ENCODE measurements around the gene KCNG2.

KCNG2 gene

DNA sequence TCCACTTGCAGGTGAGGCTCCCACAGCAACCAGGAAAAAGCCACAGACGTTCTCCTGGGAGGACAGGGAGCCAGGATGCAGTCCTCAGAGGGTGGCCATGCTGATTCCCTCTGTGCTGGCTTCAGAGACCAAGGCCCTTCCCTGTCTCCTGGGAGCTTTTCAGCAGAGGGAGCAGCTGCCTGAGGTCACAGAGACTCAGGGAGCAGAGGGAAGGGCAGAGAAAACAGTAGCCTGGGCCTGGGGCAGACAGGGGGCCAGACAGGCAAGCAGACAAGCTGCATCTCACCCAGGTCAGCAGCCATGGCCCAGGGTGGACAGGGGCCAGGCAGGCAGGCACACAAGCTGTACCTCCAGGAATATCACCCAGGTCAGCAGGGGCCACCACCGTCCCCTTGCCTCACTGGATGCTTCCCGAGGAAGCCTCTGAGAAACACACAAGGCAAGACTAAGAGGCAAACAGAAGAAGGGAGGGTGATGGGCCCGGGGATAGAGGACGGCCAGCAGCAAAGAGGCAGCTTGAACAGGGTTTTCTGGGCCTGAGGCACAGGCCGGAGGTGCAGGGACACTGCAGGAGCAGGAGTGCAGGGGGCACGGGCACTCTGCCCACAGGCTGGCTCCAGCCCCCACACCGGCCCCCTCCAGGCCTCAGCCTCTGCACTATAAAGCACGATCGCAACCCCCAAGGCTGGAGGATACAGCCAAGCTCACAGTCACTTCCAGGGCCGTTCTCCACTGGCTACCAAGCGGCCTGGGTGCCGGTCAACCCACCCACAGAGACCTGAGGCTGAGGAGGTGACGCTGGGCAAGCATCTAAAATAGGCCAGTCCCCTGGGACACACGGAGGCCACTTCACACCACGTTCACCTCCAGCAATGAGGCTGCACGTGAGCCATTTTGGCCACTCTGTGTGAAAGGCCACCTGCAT lies 147.6 kb downstream of the KCNG2 start:
- H3K79me2 ChIP-seq (ENCODE audit: control insufficient read depth, insufficient read depth, low read length, unreplicated experiment), result peaks cover 45% of the 10 kb centered on the region
- no peak overlapping the region for H3K4me3 ChIP-seq (ENCODE audit: low read depth, low read length)
- H3K27me3 ChIP-seq (ENCODE audit: insufficient read depth, low read length), result no peaks in the 10 kb centered on the region
- no peaks in the 10 kb centered on the region for H3K4me1 ChIP-seq (ENCODE audit: control insufficient read depth, insufficient read depth, low read length, unreplicated experiment)
- H2AFZ ChIP-seq (ENCODE audit: low read length, unreplicated experiment), result no peak overlapping the region
- no peak overlapping the region for H3K27ac ChIP-seq (ENCODE audit: low read depth, low read length)
- H3K36me3 ChIP-seq (ENCODE audit: insufficient read depth, low read length), result peaks cover 8% of the 10 kb centered on the region; the same call in 1 of the 2 replicates

DNA sequence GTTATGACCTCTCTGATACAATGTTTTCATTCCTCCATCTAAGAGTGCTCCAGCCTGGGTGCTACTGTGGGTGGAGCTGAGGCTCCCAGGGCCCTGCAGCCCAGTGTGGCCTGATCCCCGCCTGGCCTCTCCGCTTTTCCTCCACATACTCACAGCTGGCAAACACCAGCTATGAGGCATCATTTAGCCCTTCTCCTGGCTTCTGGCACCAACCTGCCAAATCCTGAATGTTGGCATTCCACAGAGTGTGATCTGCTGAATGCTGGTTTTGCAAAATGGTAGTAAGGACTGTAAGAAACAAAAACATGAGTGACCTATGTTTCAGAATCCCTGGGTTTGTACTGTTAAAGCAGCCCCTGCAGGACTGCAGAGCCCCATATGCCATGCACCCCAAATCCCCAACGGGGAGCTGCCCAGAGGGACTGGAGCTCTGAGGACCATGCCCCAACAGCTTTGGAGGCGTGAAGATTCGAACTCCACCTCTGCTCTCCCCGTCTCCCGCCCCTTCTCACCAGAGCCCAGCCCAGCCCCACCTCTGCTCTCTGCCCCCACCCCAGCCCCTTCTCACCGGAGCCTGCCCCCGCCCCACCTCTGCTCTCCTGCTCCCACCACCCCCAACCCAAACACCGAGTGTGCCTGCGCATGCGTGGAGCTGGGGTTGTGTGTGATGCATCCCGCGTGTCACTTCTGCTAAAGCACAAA lies 149.5 kb downstream of the KCNG2 start:
- Histone ChIP-seq H3K79me2 (ENCODE audit: control insufficient read depth, insufficient read depth, low read length, unreplicated experiment) (peaks cover 51% of the 10 kb centered on the region), H3K27me3 (ENCODE audit: insufficient read depth, low read length) (no peaks in the 10 kb centered on the region), H3K4me1 (ENCODE audit: control insufficient read depth, insufficient read depth, low read length, unreplicated experiment) (no peaks in the 10 kb centered on the region), H3K36me3 (ENCODE audit: insufficient read depth, low read length) (peaks cover 8% of the 10 kb centered on the region; the same call in 1 of the 2 replicates), H3K4me3 (ENCODE audit: low read depth, low read length) (no peak overlapping the region), H3K27ac (ENCODE audit: low read depth, low read length) (no peak overlapping the region), H2AFZ (ENCODE audit: low read length, unreplicated experiment) (no peak overlapping the region)

DNA sequence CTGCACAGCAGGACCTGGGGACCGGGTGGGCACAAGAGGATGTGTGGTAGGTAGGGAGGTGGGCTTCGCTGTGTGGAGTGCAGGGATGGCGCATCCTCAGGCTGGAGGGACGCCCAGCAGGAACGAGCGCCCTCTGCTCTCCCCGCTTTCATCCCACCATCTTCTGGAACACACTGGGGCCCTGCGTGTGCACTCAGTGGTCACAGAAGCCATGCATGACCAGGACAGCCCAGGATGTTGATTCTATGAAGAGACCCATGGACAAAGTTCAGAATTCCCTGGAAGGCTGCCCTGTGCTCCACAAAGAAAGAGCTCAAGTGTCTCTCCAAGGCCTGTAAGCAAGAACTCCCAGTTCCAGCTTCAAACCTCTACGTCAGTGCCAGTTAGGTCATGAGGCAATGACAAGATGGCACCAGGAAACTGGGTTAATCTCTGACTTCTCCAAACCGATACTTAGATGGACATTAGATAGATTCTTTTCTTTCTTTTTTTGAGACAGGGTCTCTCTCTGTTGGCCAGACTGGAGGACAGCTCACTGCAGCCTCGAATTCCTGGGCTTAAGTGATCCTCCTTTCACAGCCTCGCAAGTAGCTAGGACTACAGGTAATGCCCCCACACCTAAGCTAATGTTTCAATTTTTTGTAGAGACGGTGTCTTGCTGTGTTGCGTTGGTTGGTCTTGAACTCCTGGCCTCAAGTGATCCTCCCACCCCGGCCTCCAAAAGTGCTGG lies 150.3 kb downstream of the KCNG2 start:
- no peak overlapping the region for H2AFZ ChIP-seq (ENCODE audit: low read length, unreplicated experiment)
- H3K4me1 ChIP-seq (ENCODE audit: control insufficient read depth, insufficient read depth, low read length, unreplicated experiment), result no peaks in the 10 kb centered on the region
- H3K79me2 ChIP-seq (ENCODE audit: control insufficient read depth, insufficient read depth, low read length, unreplicated experiment), result peaks cover 51% of the 10 kb centered on the region
- no peak overlapping the region for H3K27ac ChIP-seq (ENCODE audit: low read depth, low read length)
- no peak overlapping the region for H3K4me3 ChIP-seq (ENCODE audit: low read depth, low read length)
- H3K36me3 ChIP-seq (ENCODE audit: insufficient read depth, low read length), result peaks cover 8% of the 10 kb centered on the region; the same call in 1 of the 2 replicates
- H3K27me3 ChIP-seq (ENCODE audit: insufficient read depth, low read length), result no peaks in the 10 kb centered on the region

GRCh38 chr18:79948719-79949411 lies 151.1 kb downstream of the KCNG2 start:
- H3K27ac ChIP-seq (ENCODE audit: low read depth, low read length), result no peak overlapping the region
- peaks cover 8% of the 10 kb centered on the region; the same call in 1 of the 2 replicates for H3K36me3 ChIP-seq (ENCODE audit: insufficient read depth, low read length)
- H3K4me3 ChIP-seq (ENCODE audit: low read depth, low read length), result no peak overlapping the region; the same call in 1 of the 2 replicates
- H3K79me2 ChIP-seq (ENCODE audit: control insufficient read depth, insufficient read depth, low read length, unreplicated experiment), result peaks cover 51% of the 10 kb centered on the region
- H3K27me3 ChIP-seq (ENCODE audit: insufficient read depth, low read length), result no peaks in the 10 kb centered on the region
- H2AFZ ChIP-seq (ENCODE audit: low read length, unreplicated experiment), result no peak overlapping the region
- H3K4me1 ChIP-seq (ENCODE audit: control insufficient read depth, insufficient read depth, low read length, unreplicated experiment), result no peaks in the 10 kb centered on the region

Measured in ACC112 (cell line).